ENCODE results near the gene TIPARP.

Gene TIPARP

GRCh38 chr3:156631323-156631722 is 43.1 kb upstream of the TIPARP start:
- Histone ChIP-seq H3K4me1 (ENCODE audit: low read length) (peaks cover 14% of the 10 kb centered on the region), H3K9ac (ENCODE audit: low read length) (no peak overlapping the region), H3K27ac (ENCODE audit: low read length) (no peak overlapping the region), H3K9me3 (replicated peaks; ENCODE audit: insufficient read depth, low read length) (no peaks in the 10 kb centered on the region), H2AFZ (ENCODE audit: low read length) (no peak overlapping the region), H3K9me2 (replicated peaks; ENCODE audit: insufficient read depth, low read length) (no peaks in the 10 kb centered on the region), H3K27me3 (replicated peaks; ENCODE audit: insufficient read depth, low read length) (no peaks in the 10 kb centered on the region), H3K4me3 (ENCODE audit: low read length) (no peak overlapping the region), H3K4me2 (ENCODE audit: low read depth, low read length) (no peak overlapping the region), H3K36me3 (replicated peaks; ENCODE audit: insufficient read depth, low read length) (no peaks in the 10 kb centered on the region), H4K20me1 (ENCODE audit: insufficient read depth, low read length) (no peaks in the 10 kb centered on the region), H3K79me2 (ENCODE audit: low read length) (no peaks in the 10 kb centered on the region), H3F3A (ENCODE audit: insufficient read depth, low read length) (no peaks in the 10 kb centered on the region)
- DNase-seq = no peak
- no peak for TF ChIP-seq EZH2 (optimal IDR thresholded peaks at IDR 0.05; ENCODE audit: low read depth, low read length)
- no peak for TF ChIP-seq EZH2phosphoT487 (IDR thresholded peaks at IDR 0.05; ENCODE audit: low read length)
- no peak for TF ChIP-seq CTCF (IDR thresholded peaks at IDR 0.05; ENCODE audit: low read length)

- Histone ChIP-seq H3K4me3 (ENCODE audit: low read length) (no peak overlapping the region), H3K9me2 (replicated peaks; ENCODE audit: insufficient read depth, low read length) (no peaks in the 10 kb centered on the region), H2AFZ (ENCODE audit: low read length) (no peak overlapping the region), H3K27ac (ENCODE audit: low read length) (no peak overlapping the region), H3K4me2 (ENCODE audit: low read depth, low read length) (no peak overlapping the region), H4K20me1 (ENCODE audit: insufficient read depth, low read length) (no peaks in the 10 kb centered on the region), H3K9ac (ENCODE audit: low read length) (no peak overlapping the region), H3K79me2 (ENCODE audit: low read length) (no peaks in the 10 kb centered on the region), H3K9me3 (replicated peaks; ENCODE audit: insufficient read depth, low read length) (no peaks in the 10 kb centered on the region), H3K27me3 (replicated peaks; ENCODE audit: insufficient read depth, low read length) (no peaks in the 10 kb centered on the region), H3K36me3 (replicated peaks; ENCODE audit: insufficient read depth, low read length) (no peaks in the 10 kb centered on the region), H3F3A (ENCODE audit: insufficient read depth, low read length) (no peaks in the 10 kb centered on the region), H3K4me1 (ENCODE audit: low read length) (peaks cover 11% of the 10 kb centered on the region)
- DNase-seq = no peak
- TF ChIP-seq EZH2 (optimal IDR thresholded peaks at IDR 0.05; ENCODE audit: low read depth, low read length) (no peak), CTCF (IDR thresholded peaks at IDR 0.05; ENCODE audit: low read length) (no peak), EZH2phosphoT487 (IDR thresholded peaks at IDR 0.05; ENCODE audit: low read length) (no peak)
These were observed 41.8 kb upstream of the TIPARP start for GRCh38 chr3:156632601-156633000.

GRCh38 chr3:156633335-156633734 is 41.1 kb upstream of the TIPARP start:
- TF ChIP-seq EZH2 (optimal IDR thresholded peaks at IDR 0.05; ENCODE audit: low read depth, low read length) = no peak
- no peak for TF ChIP-seq CTCF (IDR thresholded peaks at IDR 0.05; ENCODE audit: low read length)
- no peak for TF ChIP-seq EZH2phosphoT487 (IDR thresholded peaks at IDR 0.05; ENCODE audit: low read length)
- no peak for DNase-seq
- H3F3A ChIP-seq (ENCODE audit: insufficient read depth, low read length) = no peaks in the 10 kb centered on the region
- no peaks in the 10 kb centered on the region for H3K79me2 ChIP-seq (ENCODE audit: low read length)
- no peaks in the 10 kb centered on the region for H3K9me3 ChIP-seq (replicated peaks; ENCODE audit: insufficient read depth, low read length)
- no peak overlapping the region for H3K4me3 ChIP-seq (ENCODE audit: low read length)
- peaks cover 11% of the 10 kb centered on the region for H3K4me1 ChIP-seq (ENCODE audit: low read length)
- H3K9me2 ChIP-seq (replicated peaks; ENCODE audit: insufficient read depth, low read length) = no peaks in the 10 kb centered on the region
- no peak overlapping the region for H3K9ac ChIP-seq (ENCODE audit: low read length)
- H3K27ac ChIP-seq (ENCODE audit: low read length) = no peak overlapping the region
- H3K36me3 ChIP-seq (replicated peaks; ENCODE audit: insufficient read depth, low read length) = no peaks in the 10 kb centered on the region
- H2AFZ ChIP-seq (ENCODE audit: low read length) = no peak overlapping the region
- no peak overlapping the region for H3K4me2 ChIP-seq (ENCODE audit: low read depth, low read length)
- H3K27me3 ChIP-seq (replicated peaks; ENCODE audit: insufficient read depth, low read length) = no peaks in the 10 kb centered on the region
- H4K20me1 ChIP-seq (ENCODE audit: insufficient read depth, low read length) = no peaks in the 10 kb centered on the region

All from MM.1S (cell line).